K562 (cell line): ENCODE measurements around the gene TIMP2. TPM values are rescaled to one million over a fixed set of nuclear protein-coding genes. Genes with fewer than 3 reads are reported as not detected.

Source experiments
- ATAC-seq: fragments of 200-7000 bp; cut with Tn5 transposase; 3 replicates; pipeline ENCODE4 v1.9.1; 2020; ENCODE audit warnings: moderate library complexity
- BruUV-seq: library from RNA; stranded (reverse); fragments of 400-500 nt; replicated peaks from 2 replicates; lab custom pipeline; 2021; lab: Mats Ljungman, UMichigan
- CTCF ChIA-PET: fragments of 300-600 bp; formaldehyde crosslinking; extraction: SDS; loops from one replicate; lab custom pipeline; 2021; ENCODE audit warnings: low intra/inter-chr PET ratio; lab: Yijun Ruan, JAX
- POLR2A ChIA-PET: fragments of 300-600, 350-650 bp; sonication (Branson Sonifier 250); formaldehyde crosslinking; extraction: SDS; loops from one replicate; lab custom pipeline; 2021; ENCODE audit warnings: antibody characterized with exemption, inconsistent platforms; lab: Yijun Ruan, JAX
- DNase-seq, 4 experiments: peaks; one replicate each; pipeline versions ENCODE4 v3.0.0 to v3.0.0-alpha.2; 2011 to 2018; ENCODE audit warnings: low spot score in 3 of 4, mixed read lengths in 3 of 4; ENCODE audit errors: extremely low read depth in 1 of 4
- FAIRE-seq: peaks from 2 replicates; lab custom pipeline; 2011; peaks lifted over from hg19 to GRCh38; lab: Jason Lieb, UNC
- H2AFZ ChIP-seq: 2 replicates; pipeline ENCODE4 v1.6.0; 2011; ENCODE audit warnings: low read depth, low read length, control low read depth, inconsistent platforms
- H3K27ac ChIP-seq: fragments of 200-600 bp; 3 replicates; pipeline ENCODE4 v1.8.0; 2011; ENCODE audit warnings: low read depth, mild to moderate bottlenecking, control low read depth, inconsistent platforms, low read length, moderate library complexity, mixed read lengths; ENCODE audit errors: extremely low read depth
- H3K27me3 ChIP-seq, 2 experiments: fragments of 300-600 bp in 1 of 2; 2 replicates in 1 of 2; 3 replicates in 1 of 2; pipeline versions ENCODE4 v1.6.0 to v1.8.0; 2011; ENCODE audit warnings: inconsistent platforms in 2 of 2, low read length in 2 of 2, mild to moderate bottlenecking in 1 of 2, mixed read lengths in 1 of 2, moderate library complexity in 1 of 2; ENCODE audit not compliant: control insufficient read depth in 2 of 2, insufficient read depth in 2 of 2
- H3K36me3 ChIP-seq: fragments of 300-600 bp; 3 replicates; pipeline ENCODE4 v1.8.0; 2011; ENCODE audit warnings: mild to moderate bottlenecking, low read length, inconsistent platforms; ENCODE audit not compliant: control insufficient read depth, insufficient read depth
- H3K4me1 ChIP-seq, 2 experiments: fragments of 200-600 bp in 1 of 2; replicated peaks in 1 of 2; 2 replicates in 1 of 2; 3 replicates in 1 of 2; pipeline versions ENCODE4 v1.5.1 to v1.8.0; 2011; ENCODE audit warnings: inconsistent platforms in 2 of 2, low read length in 2 of 2, mild to moderate bottlenecking in 1 of 2, mixed read lengths in 1 of 2, moderate library complexity in 1 of 2; ENCODE audit not compliant: control insufficient read depth in 2 of 2, insufficient read depth in 2 of 2
- H3K4me2 ChIP-seq: 2 replicates; pipeline ENCODE4 v1.6.1; 2011; ENCODE audit warnings: low read length, control low read depth, inconsistent platforms, mixed read lengths; ENCODE audit not compliant: insufficient read depth
- H3K4me3 ChIP-seq: fragments of 200-600 bp; sonication (generic), shearing (Covaris generic); 2 replicates; pipeline ENCODE4 v1.5.1; 2016; ENCODE audit warnings: control low read depth, inconsistent platforms
- H3K79me2 ChIP-seq: fragments of 200-600 bp; 3 replicates; pipeline ENCODE4 v1.8.0; 2011; ENCODE audit warnings: low read length, inconsistent platforms; ENCODE audit not compliant: control insufficient read depth, insufficient read depth
- H3K9ac ChIP-seq, 2 experiments: 2 replicates each; pipeline versions ENCODE4 v1.6.0 to v1.6.1; 2011; ENCODE audit warnings: low read depth in 2 of 2, low read length in 2 of 2, control low read depth in 1 of 2, inconsistent platforms in 1 of 2, mild to moderate bottlenecking in 1 of 2, mixed read lengths in 1 of 2; ENCODE audit not compliant: insufficient read depth in 1 of 2
- H3K9me1 ChIP-seq: one replicate; pipeline ENCODE4 v1.6.0; 2011; ENCODE audit warnings: inconsistent platforms, mild to moderate bottlenecking, low read length, moderate library complexity; ENCODE audit not compliant: control insufficient read depth, insufficient read depth
- H3K9me3 ChIP-seq: replicated peaks from 2 replicates; pipeline ENCODE4 v1.5.1; 2011; ENCODE audit warnings: low read depth, low read length, inconsistent platforms; ENCODE audit not compliant: control insufficient read depth, insufficient read depth
- H4K20me1 ChIP-seq: replicated peaks from 2 replicates; pipeline ENCODE4 v1.6.1; 2011; ENCODE audit warnings: low read length, inconsistent platforms, mixed read lengths; ENCODE audit not compliant: control insufficient read depth, insufficient read depth
- ATF3 ChIP-seq, 2 experiments: fragments of 450-650 bp in 1 of 2; sonication (generic) in 1 of 2; formaldehyde crosslinking in 1 of 2; IDR thresholded peaks in 1 of 2; conservative IDR thresholded peaks in 1 of 2; 2 replicates each; pipeline versions ENCODE4 v1.6.1 to v1.8.1; 2016 to 2023; ENCODE audit warnings: mild to moderate bottlenecking in 2 of 2, moderate library complexity in 2 of 2, inconsistent platforms in 1 of 2, missing genetic modification reagents in 1 of 2
- CHD2 ChIP-seq: IDR thresholded peaks from 2 replicates; pipeline ENCODE4 v1.6.1; 2011; ENCODE audit warnings: low read depth, low read length
- DPF2 ChIP-seq: fragments of 450-650 bp; IDR thresholded peaks from 2 replicates; pipeline ENCODE4 v1.6.1; 2016
- EP300 ChIP-seq: IDR thresholded peaks from 2 replicates; pipeline ENCODE4 v1.6.1; 2012; ENCODE audit warnings: low read length, improper control_type of control experiment
- ILK ChIP-seq: fragments of 450-650 bp; IDR thresholded peaks from 2 replicates; pipeline ENCODE4 v1.6.1; 2016; ENCODE audit warnings: missing genetic modification characterization, low read depth, mild to moderate bottlenecking, missing compliant biosample characterization, moderate library complexity, borderline replicate concordance
- IRF1 ChIP-seq: sonication (generic); formaldehyde crosslinking; IDR thresholded peaks from 2 replicates; pipeline ENCODE4 v1.8.0; 2022; ENCODE audit warnings: missing genetic modification reagents, mild to moderate bottlenecking, borderline replicate concordance
- MBD2 ChIP-seq: sonication (generic); IDR thresholded peaks from 2 replicates; pipeline ENCODE4 v1.6.1; 2016; ENCODE audit warnings: low read depth, borderline replicate concordance
- MTA2 ChIP-seq: fragments of 450-650 bp; IDR thresholded peaks from 2 replicates; pipeline ENCODE4 v1.6.1; 2016; ENCODE audit warnings: low read depth
- MYNN ChIP-seq, 2 experiments: sonication (generic); formaldehyde crosslinking in 1 of 2; IDR thresholded peaks; 2 replicates each; pipeline versions ENCODE4 v1.5.0 to v1.6.1; 2016 to 2020; ENCODE audit warnings: antibody characterized with exemption in 1 of 2, missing genetic modification reagents in 1 of 2
- PATZ1 ChIP-seq: fragments of 250-450 bp; sonication (Bioruptor Pico); IDR thresholded peaks from 2 replicates; pipeline ENCODE4 v1.5.0; 2020; ENCODE audit warnings: mild to moderate bottlenecking, borderline replicate concordance
- SMC3 ChIP-seq: conservative IDR thresholded peaks from 2 replicates; pipeline ENCODE4 v1.6.1; 2011; ENCODE audit warnings: low read depth, low read length, improper control_type of control experiment; ENCODE audit not compliant: insufficient read depth
- USF2 ChIP-seq: sonication (generic); formaldehyde crosslinking; IDR thresholded peaks from 2 replicates; pipeline ENCODE4 v1.5.0; 2020; ENCODE audit warnings: missing genetic modification reagents
- ZFP36 ChIP-seq: fragments of 150-350 bp; IDR thresholded peaks from 2 replicates; pipeline ENCODE4 v1.6.1; 2018; ENCODE audit warnings: low read length, low read depth; ENCODE audit not compliant: partially characterized antibody
- ZNF121 ChIP-seq: sonication (generic); formaldehyde crosslinking; conservative IDR thresholded peaks from 2 replicates; pipeline ENCODE4 v1.8.0; 2022; ENCODE audit warnings: missing genetic modification reagents
- ZNF41 ChIP-seq: fragments of 250-450 bp; sonication (Bioruptor Pico); conservative IDR thresholded peaks from 2 replicates; pipeline ENCODE4 v1.4.0; 2020; ENCODE audit warnings: mild to moderate bottlenecking
- WGBS: fragments of 100-300 bp; shearing (Covaris generic); methylation state at CpG from one replicate; pipeline ENCODE4 v1.1.6; 2016; ENCODE audit warnings: low coverage, mixed read lengths; ENCODE audit not compliant: insufficient coverage; ENCODE audit errors: missing lambda C conversion rate; 5-methylcytosine and 5-hydroxymethylcytosine counted together
- in situ Hi-C: fragments of 300-500 bp; cut with MboI; formaldehyde crosslinking; loops from 4 replicates; pipeline ENCODE4 v1.15.0; 2018; ENCODE audit warnings: inconsistent platforms, mixed read lengths
- intact Hi-C: fragments of 100-400 bp; cut with micrococcal nuclease; formaldehyde crosslinking; loops from 2 replicates; pipeline ENCODE4 v1.14.2; 2022
- polyA plus RNA-seq, 8 experiments: library from polyadenylated mRNA; depleted of rRNA in 4 of 8; stranded (reverse) in 5 of 8; unstranded in 3 of 8; fragments of >200 nt; fragmentation: Nextera tagmentation in 2 of 8; fragmentation: Illumina TruSeq in 1 of 8; extraction: Ambion mirVana in 2 of 8; extraction: Trizol in 1 of 8; gene quantifications; 2 replicates each; pipeline versions ENCODE4 v1.2.1 to v1.2.3, GENCODE V29; 2011 to 2014; ENCODE audit warnings: inconsistent platforms in 1 of 8, missing spikeins in 1 of 8
- total RNA-seq, 7 experiments: library from RNA; depleted of rRNA in 6 of 7; stranded (reverse); fragments of >200 nt in 6 of 7; fragmentation: Illumina TruSeq in 2 of 7; extraction: Trizol in 2 of 7; gene quantifications; 2 replicates each; pipeline versions ENCODE4 v1.2.1 to v1.2.3, GENCODE V29; 2011 to 2021; ENCODE audit warnings: low replicate concordance in 1 of 7

TIMP2 gene
- total and polyA plus RNA-seq, 9 of the 15 experiments (the other 6 are each of a cell fraction or from before 2014, with no cell fraction given) = 0.55 TPM; not detected in 8

- 84% methylated on average over 4 of the region's 4 CpGs for WGBS
- Histone ChIP-seq H3K27me3 (no peaks in the 10 kb centered on the region), H3K9me1 (no peaks in the 10 kb centered on the region), H4K20me1 (no peaks in the 10 kb centered on the region), H3K4me2 (no peak overlapping the region), H3K9ac (no peak overlapping the region), H3K4me1 (no peaks in the 10 kb centered on the region; a peak in 1 of 5 replicates), H3K27ac (no peak overlapping the region), H3K36me3 (peaks cover 92% of the 10 kb centered on the region), H3K4me3 (no peak overlapping the region), H3K79me2 (no peaks in the 10 kb centered on the region), H2AFZ (no peak overlapping the region), H3K9me3 (no peaks in the 10 kb centered on the region)
- no peak for DNase-seq
- intact Hi-C loops = no loop called here
- BruUV-seq = no TSS peak
- no peak for ATAC-seq
- FAIRE-seq = no peak
- POLR2A ChIA-PET = interaction anchor here (3.3 kb wide), 1 partner anchor 23 kb away, joined by 16 read pairs; no protein-coding TSS in a partner anchor
- CTCF ChIA-PET = no interaction called here
- in situ Hi-C loops = no loop called here
- no peak for TF ChIP-seq SMC3
- TF ChIP-seq DPF2 = no peak
- TF ChIP-seq ZNF121 = peak; percentile 27; the same call in 1 of the 2 replicates
- TF ChIP-seq MBD2 = no peak
- no peak for TF ChIP-seq ILK (tag)
- TF ChIP-seq EP300 = no peak
- no peak for TF ChIP-seq USF2 (CRISPR knock-in tag)
- no peak for TF ChIP-seq ZFP36
- TF ChIP-seq ZNF41 = no peak
- no peak for TF ChIP-seq MYNN (IDR thresholded peaks at IDR 0.05)
- no peak for TF ChIP-seq MYNN (CRISPR knock-in tag; IDR thresholded peaks at IDR 0.05)
- TF ChIP-seq PATZ1 = no peak
- TF ChIP-seq MTA2 = no peak
- TF ChIP-seq CHD2 = no peak
- TF ChIP-seq IRF1 (CRISPR knock-in tag) = no peak
- peak; percentile 76 for TF ChIP-seq ATF3 (IDR thresholded peaks at IDR 0.05)
- TF ChIP-seq ATF3 (CRISPR knock-in tag; conservative IDR thresholded peaks at IDR 0.05) = no peak
Measured at GRCh38 chr17:78808163-78808562, 117.0 kb downstream of the TIMP2 start.
